Adrenal gland (tissue), 12 donors: ENCODE data around the gene GRID1. TPM values are rescaled to one million over a fixed set of nuclear protein-coding genes. Genes with fewer than 3 reads are reported as not detected.

ENCODE experiments used
- DNase-seq, 7 donors: peaks; one replicate each; pipeline ENCODE4 v3.0.0-alpha.2; 2019 to 2020
- H3K27ac ChIP-seq, 5 donors: fragments of 200-600 bp; sonication (generic) in 4 of 5; 1 replicate in 3 of 5; 2 replicates in 2 of 5; pipeline versions ENCODE4 v1.5.1 to v1.8.0; 2016 to 2020; ENCODE audit warnings: mild to moderate bottlenecking in 1 of 5
- H3K27me3 ChIP-seq: fragments of 200-600 bp; 2 replicates; pipeline ENCODE4 v1.8.0; 2021
- H3K36me3 ChIP-seq, 2 donors: fragments of 200-600 bp; replicated peaks in 1 of 2; 1 replicate in 1 of 2; 2 replicates in 1 of 2; pipeline versions ENCODE4 v1.5.1 to v1.8.0; 2018 to 2022
- H3K4me1 ChIP-seq, 2 donors: fragments of 200-600 bp; replicated peaks in 1 of 2; 1 replicate in 1 of 2; 2 replicates in 1 of 2; pipeline versions ENCODE4 v1.5.1 to v1.8.0; 2018 to 2021
- H3K4me3 ChIP-seq, 4 donors: fragments of 200-600 bp; sonication (generic) in 3 of 4; one replicate each; pipeline ENCODE4 v1.5.1; 2016 to 2018
- H3K9me3 ChIP-seq, 3 donors: fragments of 200-600 bp; sonication (generic) in 1 of 3; replicated peaks in 1 of 3; 1 replicate in 2 of 3; 2 replicates in 1 of 3; pipeline versions ENCODE4 v1.5.1 to v1.8.0; 2016 to 2021
- POLR2A ChIP-seq, 2 donors: fragments of 450-650 bp; IDR thresholded peaks; one replicate each; pipeline ENCODE4 v1.6.1; 2017; ENCODE audit warnings: antibody characterized with exemption in 2 of 2, mild to moderate bottlenecking in 2 of 2, moderate library complexity in 1 of 2
- WGBS, 4 donors: extraction: QIAGEN DNeasy Blood & Tissue Kit in 2 of 4; methylation state at CpG; one replicate each; pipeline versions ENCODE4 v1.1.5 to v1.1.7; 2013 to 2017; 5-methylcytosine and 5-hydroxymethylcytosine counted together
- intact Hi-C, 2 donors: fragments of 100-400 bp; cut with DNase I; formaldehyde crosslinking; loops; one replicate each; pipeline versions ENCODE4 v1.14.1 to v1.15.0; 2022 to 2023
- polyA plus RNA-seq, 3 donors: library from polyadenylated mRNA; stranded (reverse); fragments of 200-250 nt in 2 of 3; fragments of 350-450 nt in 1 of 3; fragmentation: Illumina TruSeq in 1 of 3; extraction: RNeasy Lipid Tissue Mini Kit (QIAGEN cat#74804) in 1 of 3; gene quantifications; one replicate each; pipeline ENCODE4 v1.2.3, GENCODE V29; 2013 to 2014
- total RNA-seq, 9 donors: library from RNA; depleted of rRNA in 4 of 9; stranded (reverse); fragments of >200 nt in 4 of 9; fragments of 120-200 nt in 1 of 9; fragmentation: NEBNext Ultra II Directional in 1 of 9; extraction: Animal tissue kit (Norgen Biotek cat#: 25700) in 1 of 9; gene quantifications; one replicate each; pipeline versions ENCODE4 v1.1.0 to v1.2.4, GENCODE V29; 2013 to 2023
- TF ChIP-seq, protein P1 (sequence below), 6 experiments: fragments of 450-650 bp in 4 of 6; fragments of 200-600 bp in 2 of 6; sonication (generic) in 1 of 6; IDR thresholded peaks; 1 replicate in 5 of 6; 2 replicates in 1 of 6; pipeline versions ENCODE4 v1.5.1 to v1.8.0; 2016 to 2021; ENCODE audit warnings: antibody characterized with exemption in 6 of 6, mild to moderate bottlenecking in 2 of 6, moderate library complexity in 1 of 6
- donor health status: healthy with polysubstance abuse.
- donor health status: Bipolar disorder and iron deficiency.
- donor health status: DM: yes; HTN: yes; CAD: no.
- donor health status: DM: no; HTN: no; CAD: no.
- donor health status: DM: no; HTN: no; CAD: no.
- donor health status: DM: yes; HTN: yes; CAD: no.

Gene GRID1
- total and polyA plus RNA-seq, 12 donors = 2.2 to 8.0 (median 4.1) TPM

GRCh38 chr10:85864868-85865526 is 501.6 kb downstream of the GRID1 start:
- H3K36me3 ChIP-seq = no peaks in the 10 kb centered on the region
- no peak for DNase-seq
- no peak overlapping the region for H3K4me3 ChIP-seq
- intact Hi-C loops = no loop called here
- no peaks in the 10 kb centered on the region for H3K9me3 ChIP-seq
- no peaks in the 10 kb centered on the region for H3K4me1 ChIP-seq
- no peaks in the 10 kb centered on the region for H3K27me3 ChIP-seq
- H3K27ac ChIP-seq = no peak overlapping the region
- TF ChIP-seq, protein P1, sequence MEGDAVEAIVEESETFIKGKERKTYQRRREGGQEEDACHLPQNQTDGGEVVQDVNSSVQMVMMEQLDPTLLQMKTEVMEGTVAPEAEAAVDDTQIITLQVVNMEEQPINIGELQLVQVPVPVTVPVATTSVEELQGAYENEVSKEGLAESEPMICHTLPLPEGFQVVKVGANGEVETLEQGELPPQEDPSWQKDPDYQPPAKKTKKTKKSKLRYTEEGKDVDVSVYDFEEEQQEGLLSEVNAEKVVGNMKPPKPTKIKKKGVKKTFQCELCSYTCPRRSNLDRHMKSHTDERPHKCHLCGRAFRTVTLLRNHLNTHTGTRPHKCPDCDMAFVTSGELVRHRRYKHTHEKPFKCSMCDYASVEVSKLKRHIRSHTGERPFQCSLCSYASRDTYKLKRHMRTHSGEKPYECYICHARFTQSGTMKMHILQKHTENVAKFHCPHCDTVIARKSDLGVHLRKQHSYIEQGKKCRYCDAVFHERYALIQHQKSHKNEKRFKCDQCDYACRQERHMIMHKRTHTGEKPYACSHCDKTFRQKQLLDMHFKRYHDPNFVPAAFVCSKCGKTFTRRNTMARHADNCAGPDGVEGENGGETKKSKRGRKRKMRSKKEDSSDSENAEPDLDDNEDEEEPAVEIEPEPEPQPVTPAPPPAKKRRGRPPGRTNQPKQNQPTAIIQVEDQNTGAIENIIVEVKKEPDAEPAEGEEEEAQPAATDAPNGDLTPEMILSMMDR (IDR thresholded peaks at IDR 0.05) = no peak
- no peak for TF ChIP-seq POLR2A (IDR thresholded peaks at IDR 0.05)
- WGBS, 4 donors = 79 to 85% (median 84%) methylated on average over 3 of the region's 3 CpGs

- Histone ChIP-seq H3K27ac (no peak overlapping the region), H3K4me1 (no peaks in the 10 kb centered on the region), H3K36me3 (no peaks in the 10 kb centered on the region), H3K4me3 (no peak overlapping the region), H3K9me3 (no peaks in the 10 kb centered on the region), H3K27me3 (no peaks in the 10 kb centered on the region)
- TF ChIP-seq, protein P1 (IDR thresholded peaks at IDR 0.05) = no peak
- TF ChIP-seq POLR2A (IDR thresholded peaks at IDR 0.05) = no peak
- intact Hi-C loops = no loop called here
- WGBS, 4 donors = 82 to 91% (median 87%) methylated on average over 5 of the region's 5 CpGs
- DNase-seq = no peak
Measured at GRCh38 chr10:85864173-85864549, 502.4 kb downstream of the GRID1 start.

GRCh38 chr10:85863301-85864172 is 503.1 kb downstream of the GRID1 start:
- TF ChIP-seq, protein P1 (IDR thresholded peaks at IDR 0.05) = no peak
- TF ChIP-seq POLR2A (IDR thresholded peaks at IDR 0.05) = no peak
- Histone ChIP-seq H3K9me3 (no peaks in the 10 kb centered on the region), H3K36me3 (no peaks in the 10 kb centered on the region), H3K27ac (no peak overlapping the region), H3K4me3 (no peak overlapping the region), H3K4me1 (no peaks in the 10 kb centered on the region), H3K27me3 (no peaks in the 10 kb centered on the region)
- no peak for DNase-seq
- WGBS, 4 donors = 69 to 86% (median 73%) methylated on average over 4 to 7 of the region's 7 CpGs
- intact Hi-C loops = no loop called here

DNA sequence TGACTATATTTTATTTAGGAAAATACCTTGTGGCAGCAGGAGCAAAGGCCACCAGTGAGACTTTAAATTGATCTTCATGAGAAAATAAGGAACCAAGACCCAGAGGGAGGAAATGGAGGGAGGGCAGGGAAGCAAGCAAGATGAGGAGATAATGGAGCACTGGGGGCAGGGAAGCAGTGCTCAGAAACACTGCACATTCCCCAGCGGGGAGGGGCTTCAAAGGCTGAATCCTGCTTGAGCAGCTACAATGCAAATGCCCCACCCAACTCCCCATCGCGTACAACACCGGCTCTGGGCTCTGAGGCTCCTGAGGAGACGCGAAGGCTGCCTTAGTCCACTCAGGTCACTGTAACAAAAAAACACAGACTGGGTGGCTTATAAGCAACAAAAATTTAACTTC is 503.8 kb downstream of the GRID1 start:
- intact Hi-C loops = no loop called here
- Histone ChIP-seq H3K9me3 (no peaks in the 10 kb centered on the region), H3K27me3 (no peaks in the 10 kb centered on the region), H3K4me3 (no peak overlapping the region), H3K36me3 (no peaks in the 10 kb centered on the region), H3K27ac (no peak overlapping the region), H3K4me1 (no peaks in the 10 kb centered on the region)
- 66 to 79% (median 77%) methylated on average over 6 of the region's 6 CpGs for WGBS, 4 donors
- TF ChIP-seq POLR2A (IDR thresholded peaks at IDR 0.05) = no peak
- TF ChIP-seq, protein P1 (IDR thresholded peaks at IDR 0.05) = no peak
- no peak for DNase-seq
